Ammon's horn (tissue), 1 donor: ENCODE measurements around the gene CPED1.

Experiments used
- DNase-seq: peaks from one replicate; pipeline ENCODE4 v3.0.0-alpha.2; 2016; ENCODE audit warnings: low spot score

The CPED1 gene

DNA sequence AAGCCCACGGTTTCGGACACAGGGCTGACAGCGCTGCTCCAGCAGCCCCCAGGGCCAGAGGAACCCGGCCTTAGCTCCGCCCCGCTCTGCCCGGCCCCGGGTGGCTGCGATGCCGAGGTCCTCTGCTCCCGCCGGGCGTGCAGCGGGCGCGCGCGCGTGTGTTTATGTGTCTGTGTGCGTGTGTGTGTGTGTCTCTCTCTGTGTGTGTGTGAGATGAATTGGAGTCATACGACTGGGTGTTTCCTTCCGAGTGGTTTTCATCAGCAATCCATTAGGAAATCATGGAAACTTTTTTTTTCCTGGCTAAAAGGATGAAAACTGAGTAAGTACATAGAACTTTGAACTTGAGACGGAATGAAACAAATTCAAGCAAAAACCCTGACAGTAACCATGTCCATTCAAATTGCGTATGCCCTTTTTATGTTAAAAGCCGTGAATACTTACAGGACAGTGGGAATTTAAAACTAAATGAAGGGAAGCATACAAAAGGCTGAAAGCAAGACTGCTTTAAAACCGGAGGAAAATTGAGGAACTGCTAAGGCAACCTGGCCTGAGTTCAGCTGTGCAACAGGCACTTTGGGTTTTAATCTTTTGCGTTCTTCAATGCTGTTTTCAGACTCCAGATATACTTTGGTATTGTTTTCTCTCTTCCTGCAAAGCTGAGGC lies at the start of gene CPED1:
TSS of gene CPED1 (plus strand) at position 121 of the 666 bp plus-strand sequence. CDS start 911 bp downstream, outside the sequence.
- peak; percentile 74 for DNase-seq

GRCh38 chr7:120939345-120939744 lies 49.2 kb upstream of the CPED1 start:
- no peak for DNase-seq

DNA sequence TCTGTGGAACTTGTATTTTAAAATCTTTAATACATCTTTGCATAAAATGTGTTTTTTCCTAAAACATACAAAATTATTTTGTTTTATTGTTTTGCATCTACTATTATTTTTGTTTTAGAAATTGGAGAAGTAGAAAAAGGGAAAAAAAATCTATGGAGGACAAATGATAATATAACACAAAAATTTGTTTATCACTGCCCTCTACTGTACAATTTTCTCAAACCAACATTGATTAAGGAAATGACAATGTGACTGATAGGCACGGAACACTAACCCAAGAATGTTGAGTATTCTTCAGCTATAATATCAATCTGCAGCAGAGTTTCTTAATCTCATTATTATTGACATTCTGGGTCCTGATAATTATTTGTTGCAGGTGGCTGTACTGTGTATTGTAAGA lies 47.4 kb upstream of the CPED1 start:
- no peak for DNase-seq

GRCh38 chr7:120941856-120942255 lies 46.7 kb upstream of the CPED1 start:
- DNase-seq: no peak

DNA sequence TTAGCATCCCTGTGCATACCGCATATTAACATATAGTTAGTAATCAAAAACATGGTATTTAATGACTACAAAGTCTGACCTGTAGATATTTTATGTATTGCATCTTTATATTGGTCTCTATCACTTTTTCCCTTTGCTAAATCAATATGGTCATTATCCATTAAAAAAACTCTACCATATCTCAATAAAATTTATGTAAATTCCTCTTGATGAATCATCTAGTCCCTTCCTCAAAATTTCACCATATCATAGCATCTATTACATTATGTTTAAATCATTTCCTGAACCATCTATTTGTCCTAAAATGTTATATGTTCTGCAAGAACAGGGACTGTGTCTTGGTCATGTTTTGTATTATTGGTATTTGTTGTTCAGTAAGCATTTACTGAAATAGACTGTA lies 45.6 kb upstream of the CPED1 start:
- no peak for DNase-seq

- DNase-seq: no peak
These were observed 43.5 kb upstream of the CPED1 start for GRCh38 chr7:120944826-120945562.

DNA sequence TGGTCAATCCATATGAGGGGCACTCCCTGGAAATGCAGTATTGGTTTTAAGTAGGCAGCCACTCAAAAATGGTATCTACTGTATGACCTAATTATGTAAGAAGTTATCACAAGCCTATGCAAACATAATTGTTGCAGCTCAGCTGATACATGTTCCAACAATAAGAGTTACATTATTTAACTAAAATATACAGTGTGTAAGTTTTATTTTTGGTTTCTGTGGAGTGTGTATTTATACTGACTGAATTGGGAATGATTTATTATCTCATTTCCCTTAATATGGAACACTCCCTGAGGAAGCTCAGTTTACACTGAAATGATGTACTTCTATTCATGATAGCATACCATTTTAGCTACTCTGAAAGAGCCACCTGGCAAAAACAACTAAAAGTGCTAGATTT lies 40.5 kb upstream of the CPED1 start:
- no peak for DNase-seq

DNA sequence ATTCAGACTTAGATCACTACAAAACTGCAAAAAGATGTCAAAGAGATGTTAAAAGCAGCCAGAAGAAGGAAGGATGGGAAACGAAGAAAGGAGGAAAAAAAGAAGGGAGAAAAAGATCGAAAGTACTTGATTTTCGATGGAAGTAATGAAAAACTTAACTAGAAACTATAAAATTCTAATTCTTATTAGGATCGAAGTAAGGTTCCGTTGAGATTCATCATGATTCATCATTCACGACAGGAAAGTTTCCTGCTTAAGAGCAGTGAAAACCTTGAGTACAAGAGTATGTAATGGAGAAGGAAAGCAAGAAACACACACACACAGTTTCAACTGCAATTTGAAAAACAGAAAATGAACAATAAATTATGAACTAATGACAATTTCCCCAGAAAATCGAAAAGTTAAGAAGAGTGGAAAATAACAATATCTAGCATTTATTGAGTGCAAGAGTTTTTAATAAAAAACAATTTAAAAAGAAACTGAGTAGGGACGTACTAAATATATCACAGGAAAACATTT lies 39.1 kb upstream of the CPED1 start:
- no peak for DNase-seq

- DNase-seq: no peak
These were observed 38.4 kb upstream of the CPED1 start for GRCh38 chr7:120949998-120950538.

- DNase-seq: peak; percentile 99
These were observed 37.8 kb upstream of the CPED1 start, which contains the start of gene ING3 for GRCh38 chr7:120950539-120951308. Gene ING3 (plus strand): TSS chr7:120950777. CDS start chr7:120950897, 120 bp downstream.

- DNase-seq: no peak
These were observed 37.2 kb upstream of the CPED1 start for GRCh38 chr7:120951309-120951699.

GRCh38 chr7:120951826-120952225 lies 36.7 kb upstream of the CPED1 start:
- DNase-seq: no peak

DNA sequence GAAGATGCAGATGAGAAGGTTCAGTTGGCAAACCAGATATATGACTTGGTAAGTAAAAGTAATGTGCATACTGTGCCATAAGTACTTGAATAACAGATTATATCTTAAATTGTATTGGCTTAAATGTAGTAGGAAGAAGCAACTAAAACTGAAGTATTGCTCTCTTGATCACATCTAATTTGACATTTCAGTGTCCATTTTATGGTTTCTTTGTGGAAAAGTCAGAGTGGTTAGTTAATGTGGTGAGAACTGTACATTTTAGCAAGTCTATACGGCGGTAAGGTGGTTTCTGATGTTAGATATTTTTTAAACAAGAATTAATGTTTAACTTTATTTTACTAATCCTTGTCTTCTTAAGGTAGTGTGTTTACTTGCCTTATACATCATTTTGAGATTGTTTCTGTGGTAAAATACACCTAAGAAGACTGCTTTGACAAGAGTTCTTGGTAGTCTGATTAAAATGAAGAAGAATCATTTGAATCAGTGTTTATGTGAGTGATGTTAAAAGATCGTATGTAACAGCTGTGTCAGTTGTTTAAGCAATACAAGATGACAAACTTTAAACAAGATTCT lies 32.8 kb upstream of the CPED1 start:
- no peak for DNase-seq

- DNase-seq: no peak
These were observed 28.5 kb upstream of the CPED1 start for GRCh38 chr7:120959929-120960484.

GRCh38 chr7:120960714-120961113 lies 27.8 kb upstream of the CPED1 start:
- no peak for DNase-seq

DNA sequence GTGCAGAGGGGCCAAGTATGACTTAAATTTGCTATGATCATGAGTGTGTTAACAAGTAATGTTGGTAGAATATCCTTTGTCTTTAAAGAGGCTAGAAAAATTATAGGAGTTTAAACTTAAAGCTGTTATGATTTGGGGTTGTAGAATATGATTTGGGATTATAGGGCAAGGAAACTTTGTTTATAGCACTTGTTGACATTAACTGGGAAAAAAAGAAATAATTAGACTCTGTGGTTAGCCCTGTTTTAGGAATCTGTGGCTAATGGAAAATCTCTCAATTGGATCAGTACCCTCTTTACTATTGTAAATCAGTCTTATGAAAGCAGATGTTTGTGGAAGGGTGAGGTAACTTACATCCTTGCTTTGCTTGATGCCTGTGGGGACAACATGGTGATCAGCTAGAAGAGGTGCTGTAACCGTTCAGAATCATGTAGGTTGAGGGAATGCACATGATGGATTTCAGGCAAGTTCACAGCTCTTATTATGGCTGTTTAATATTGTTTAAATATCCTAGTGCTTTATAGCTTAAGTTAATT lies 26.8 kb upstream of the CPED1 start:
- no peak for DNase-seq

DNA sequence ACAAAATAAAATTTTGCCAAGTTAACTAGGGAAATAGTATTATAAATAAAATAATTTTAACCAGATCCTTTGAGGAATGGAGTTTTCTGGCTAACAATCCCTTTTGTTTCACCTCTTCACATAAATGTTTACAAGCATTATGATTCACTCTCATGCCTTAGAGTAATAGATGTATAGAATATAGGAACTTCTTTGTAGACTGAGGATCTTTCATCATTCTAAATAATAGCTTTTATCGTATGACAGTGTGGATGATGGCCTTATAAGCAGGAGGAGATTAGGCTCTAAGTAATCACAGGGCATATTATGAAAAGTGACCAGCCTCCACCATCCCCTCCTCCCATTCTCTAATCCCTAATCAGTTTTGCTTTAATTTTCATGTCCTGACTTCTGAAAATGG lies 24.4 kb upstream of the CPED1 start:
- DNase-seq: no peak

- DNase-seq: no peak
These were observed 21.6 kb upstream of the CPED1 start for GRCh38 chr7:120966961-120967360.

GRCh38 chr7:120973849-120974248 lies 14.7 kb upstream of the CPED1 start:
- DNase-seq: no peak

DNA sequence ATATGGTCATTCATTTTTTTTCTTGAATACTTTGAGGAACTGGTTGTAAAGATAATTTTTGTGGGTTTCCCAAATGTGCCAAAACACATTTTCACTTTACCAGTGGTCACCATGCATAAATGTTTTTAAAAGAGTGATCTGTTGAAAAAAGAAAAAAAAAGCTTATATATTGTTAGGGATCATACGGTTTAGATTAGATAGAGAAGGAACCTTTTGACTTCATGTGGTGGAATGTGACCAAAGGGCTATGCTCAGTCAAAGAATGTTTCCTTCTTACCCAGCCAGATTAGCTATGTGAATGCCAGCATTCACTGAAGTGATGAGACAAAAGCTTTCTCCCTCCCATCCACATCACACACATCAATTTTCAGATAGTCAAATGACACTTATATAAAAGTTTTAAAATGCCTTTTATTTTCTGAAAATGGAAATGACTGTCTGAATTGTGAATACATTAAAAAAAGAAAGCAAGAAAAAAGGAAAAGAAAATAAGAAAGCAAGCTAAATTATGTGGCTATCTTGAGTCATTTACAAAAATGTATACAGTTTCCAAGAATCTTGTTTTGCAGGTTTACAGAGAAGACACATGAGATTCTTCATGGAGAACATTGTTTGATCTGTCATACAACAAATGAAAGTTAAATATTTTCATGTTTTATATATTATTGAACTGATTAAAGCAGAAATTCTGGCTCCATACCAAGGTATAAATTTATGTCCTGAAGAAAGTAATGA lies 8.6 kb upstream of the CPED1 start:
- no peak for DNase-seq

DNA sequence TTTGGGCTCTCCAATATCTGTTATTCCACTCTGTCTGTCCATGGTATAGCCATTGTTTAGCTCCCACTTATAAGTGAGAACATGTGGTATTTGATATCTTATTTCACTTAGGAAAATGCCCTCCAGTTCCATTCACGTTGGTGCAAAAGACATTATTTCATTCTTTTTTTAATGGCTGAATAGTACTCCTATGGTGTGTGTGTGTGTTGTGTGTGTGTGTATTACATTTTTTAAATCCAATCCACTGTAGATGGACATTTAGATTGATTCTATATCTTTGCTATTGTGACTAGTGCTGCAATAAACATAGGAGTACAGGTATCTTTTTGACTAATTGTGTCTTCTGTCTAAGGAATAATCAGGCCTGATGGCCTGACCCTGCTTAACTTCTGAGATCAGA lies 7.4 kb upstream of the CPED1 start:
- no peak for DNase-seq
